NCI-H1930 (cell line): ENCODE results near the gene MAP2K1.
"Not testable (repeated sequence)": the region's sequence is repeated elsewhere in the genome, so short reads cannot be mapped to it uniquely, and the experiment has no call there.

ENCODE experiments used
- DNase-seq, 2 experiments: peaks; one replicate each; lab custom pipeline; 2025; lab: John Stamatoyannopoulos, UW

Gene MAP2K1

GRCh38 chr15:66393037-66393436 is 6.3 kb downstream of the MAP2K1 start:
- DNase-seq, result not testable (repeated sequence)

DNA sequence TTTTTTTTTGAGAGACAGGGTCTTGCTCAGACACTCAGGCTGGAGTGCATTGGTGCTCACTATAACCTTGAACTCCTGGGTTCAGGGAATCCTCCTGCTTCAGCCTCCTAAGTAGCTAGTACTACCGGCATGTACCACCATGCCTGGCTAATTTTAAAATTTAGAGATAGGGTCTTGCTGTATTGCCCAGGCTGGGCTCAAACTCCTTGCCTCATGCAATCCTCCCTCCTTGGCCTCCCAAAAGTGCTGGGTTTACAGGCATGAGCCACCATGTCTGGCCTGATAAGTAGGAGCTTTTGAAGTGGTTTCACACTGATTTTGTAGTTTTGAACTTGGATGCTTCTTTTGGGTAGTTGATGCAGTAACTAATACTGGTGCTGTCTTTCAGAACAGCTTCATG is 7.8 kb downstream of the MAP2K1 start:
- DNase-seq, result no peak

- DNase-seq, result no peak
Measured at GRCh38 chr15:66394915-66395314, 8.2 kb downstream of the MAP2K1 start.

GRCh38 chr15:66399276-66399675 is 12.6 kb downstream of the MAP2K1 start:
- no peak for DNase-seq

GRCh38 chr15:66400351-66400774 is 13.7 kb downstream of the MAP2K1 start:
- DNase-seq, result no peak

GRCh38 chr15:66401130-66402021 is 14.7 kb downstream of the MAP2K1 start:
- DNase-seq, result no peak

DNA sequence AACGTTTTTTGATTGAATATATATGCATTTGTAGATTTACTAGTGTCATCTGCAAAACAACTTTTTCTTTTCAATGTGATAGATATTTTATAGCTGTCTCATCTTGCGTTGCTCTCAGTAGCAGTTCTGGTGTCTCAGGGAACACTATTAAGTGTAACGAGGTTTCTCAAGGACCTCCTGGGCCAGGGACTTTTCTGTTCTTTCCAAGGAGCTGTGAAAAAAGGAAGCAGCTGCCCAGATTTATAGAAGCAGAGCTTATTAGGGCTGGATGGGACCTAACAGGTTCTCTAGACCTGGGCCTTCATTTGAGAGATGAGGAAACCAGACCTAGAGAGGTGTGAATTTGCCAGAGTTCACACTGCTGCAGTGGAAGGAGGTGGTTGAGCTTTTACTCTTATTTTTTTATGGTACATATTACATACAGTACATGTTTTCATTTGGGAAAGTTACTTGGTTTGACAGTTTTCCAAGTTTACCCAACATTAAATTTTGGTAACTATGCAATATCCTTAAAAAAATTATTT is 16.1 kb downstream of the MAP2K1 start:
- DNase-seq, result no peak

GRCh38 chr15:66403323-66403722 is 16.6 kb downstream of the MAP2K1 start:
- DNase-seq, result no peak

- no peak for DNase-seq
Measured at GRCh38 chr15:66404122-66404521, 17.4 kb downstream of the MAP2K1 start.

GRCh38 chr15:66404532-66404931 is 17.8 kb downstream of the MAP2K1 start:
- DNase-seq, result no peak

DNA sequence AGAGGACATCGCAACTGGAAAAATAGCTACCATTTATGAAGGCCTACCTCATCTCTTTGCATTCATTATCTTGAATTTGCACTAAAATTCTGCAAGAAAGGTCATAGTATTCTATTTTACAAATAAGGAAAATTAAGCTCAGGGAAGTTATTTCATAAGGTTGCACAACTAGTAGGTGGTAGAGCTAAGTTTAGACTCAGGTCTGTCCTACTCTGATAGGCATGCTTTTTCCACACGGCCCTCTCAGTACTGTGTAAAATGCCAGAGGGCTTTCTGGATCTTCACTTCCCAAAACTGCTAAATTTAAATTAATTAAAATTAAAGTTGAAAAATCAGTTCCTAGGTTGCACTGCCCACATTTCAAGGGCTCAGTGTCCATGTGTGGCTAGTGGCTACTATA is 18.3 kb downstream of the MAP2K1 start:
- no peak for DNase-seq

DNA sequence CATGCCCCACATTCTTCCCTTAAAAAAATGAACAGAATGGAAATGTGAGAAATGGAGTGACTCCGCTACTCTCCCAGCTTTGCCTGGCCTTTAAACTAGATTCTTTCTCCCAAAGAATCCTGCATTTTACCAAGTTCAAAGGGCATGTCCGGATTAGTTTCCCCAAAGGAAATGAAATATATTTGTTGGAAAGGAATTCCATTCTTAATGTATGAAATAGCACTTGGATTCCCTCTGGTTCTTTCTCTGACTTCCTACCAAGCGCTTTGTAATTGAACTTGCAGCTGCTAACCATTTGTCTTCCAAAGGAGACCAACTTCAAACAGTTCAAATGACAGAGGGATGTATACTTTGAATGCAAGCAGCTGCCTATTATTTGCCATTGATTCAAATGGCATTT is 18.9 kb downstream of the MAP2K1 start:
- DNase-seq, result peak; percentile 15 to 36

- DNase-seq, result no peak
Measured at GRCh38 chr15:66408254-66408653, 21.5 kb downstream of the MAP2K1 start.

- DNase-seq, result no peak
Measured at GRCh38 chr15:66408675-66409282, 22.1 kb downstream of the MAP2K1 start.

GRCh38 chr15:66409565-66410108 is 22.9 kb downstream of the MAP2K1 start:
- DNase-seq, result no peak

DNA sequence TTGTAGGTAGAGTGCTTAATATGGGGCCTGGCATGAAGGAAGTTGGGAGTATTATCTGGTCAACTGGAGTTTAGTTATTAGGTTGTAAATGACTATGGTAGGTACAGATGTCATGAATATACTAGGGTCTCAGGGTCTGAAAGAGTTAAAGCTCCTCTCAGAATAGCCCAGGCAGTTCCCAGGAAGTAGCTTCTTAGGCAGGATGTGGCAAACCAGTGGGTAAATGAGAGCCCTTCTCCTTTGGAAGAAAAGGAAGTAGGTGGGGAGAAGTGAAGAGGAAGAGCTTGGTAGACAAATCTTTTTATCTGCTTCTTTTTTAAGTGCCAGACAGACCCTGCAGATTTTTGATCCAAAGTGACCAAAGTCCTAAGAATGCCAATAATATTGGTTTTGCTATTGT is 24.5 kb downstream of the MAP2K1 start:
- no peak for DNase-seq

DNA sequence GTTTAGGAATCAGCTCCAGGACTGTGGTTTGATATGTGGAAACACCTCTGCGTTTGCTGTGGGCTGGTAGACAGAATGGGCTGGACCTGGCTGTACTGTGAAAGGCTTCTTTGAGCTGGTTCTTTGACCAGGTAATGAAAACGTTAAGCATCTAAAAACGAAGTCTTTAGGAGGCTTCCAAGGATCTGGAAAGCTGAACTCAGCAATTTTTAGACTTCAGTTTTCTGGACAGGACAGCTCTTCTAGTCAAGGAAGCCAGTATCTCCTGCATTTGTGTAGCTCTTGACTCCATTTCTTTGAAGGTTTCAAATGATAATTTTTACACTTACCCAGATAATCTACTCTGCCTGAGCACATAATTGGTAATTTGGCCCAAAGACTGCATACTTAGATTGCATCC is 25.5 kb downstream of the MAP2K1 start:
- no peak for DNase-seq

DNA sequence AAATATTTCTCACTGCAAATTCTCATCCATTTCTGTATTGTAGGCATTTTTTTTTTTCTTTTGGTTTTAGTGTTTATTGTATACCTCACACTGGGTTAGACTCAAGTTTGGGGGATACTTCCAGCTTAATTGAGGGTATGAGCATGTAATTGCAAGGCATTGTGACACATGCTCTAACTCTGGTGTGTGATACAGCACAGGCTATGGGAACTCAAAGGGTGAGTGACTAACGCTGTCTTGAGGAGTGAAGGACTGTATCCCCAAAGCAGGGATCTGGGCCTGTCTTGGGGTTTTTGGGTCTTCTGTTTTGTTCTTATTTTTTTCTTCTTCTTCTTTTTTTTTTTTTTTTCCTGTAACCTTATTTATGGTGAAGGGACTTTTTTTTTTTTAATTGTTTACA is 26.9 kb downstream of the MAP2K1 start:
- DNase-seq, result no peak

GRCh38 chr15:66415360-66415759 is 28.6 kb downstream of the MAP2K1 start:
- DNase-seq, result no peak

DNA sequence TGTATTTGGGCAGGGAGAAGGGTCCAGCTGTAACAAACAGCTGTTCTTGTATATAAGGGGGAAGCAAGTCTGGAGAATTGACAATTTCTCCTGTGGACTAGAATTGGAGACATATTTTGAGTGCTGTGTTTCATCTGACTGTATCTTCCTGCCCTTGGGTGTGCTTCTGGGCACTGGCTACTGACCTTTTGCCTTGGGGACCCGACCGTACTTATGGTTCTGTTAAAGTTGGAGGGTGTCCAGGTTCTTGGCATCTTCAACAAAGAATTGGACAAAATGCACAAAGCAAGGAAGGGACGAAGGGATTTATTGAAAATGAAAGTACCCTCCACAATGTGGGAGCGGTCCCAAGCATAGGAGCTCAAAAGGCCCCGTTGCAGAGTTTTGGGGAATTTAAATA is 31.0 kb downstream of the MAP2K1 start:
- no peak for DNase-seq

DNA sequence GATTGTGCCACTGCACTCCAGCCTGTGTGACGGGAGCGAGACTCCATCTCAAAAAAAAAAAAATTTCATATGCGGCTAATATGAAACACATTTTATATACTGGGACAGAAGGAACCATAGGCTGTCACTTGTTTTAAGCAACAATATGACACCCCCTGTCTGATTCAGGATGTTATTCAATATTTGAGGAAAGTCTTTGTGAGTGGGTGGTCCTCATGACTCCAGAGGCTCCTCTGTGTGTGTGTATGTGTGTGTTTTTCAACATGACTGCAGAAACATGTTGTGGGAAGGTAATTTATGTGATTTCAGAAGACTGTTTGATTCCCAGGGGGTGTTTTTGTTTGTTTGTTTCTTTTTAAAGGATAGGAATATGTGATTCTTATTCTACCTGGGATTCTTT is 32.8 kb downstream of the MAP2K1 start:
- DNase-seq, result no peak

- DNase-seq, result no peak
Measured at GRCh38 chr15:66422347-66422746, 35.6 kb downstream of the MAP2K1 start.

- DNase-seq, result no peak
Measured at GRCh38 chr15:66423149-66423548, 36.4 kb downstream of the MAP2K1 start.
